Occipital lobe (tissue), 2 donors: Measurements from ENCODE around the gene ASTN1. TPM values are rescaled to one million over a fixed set of nuclear protein-coding genes. Genes with fewer than 3 reads are reported as not detected.

Source experiments
- DNase-seq: peaks from one replicate; lab custom pipeline; 2025; lab: John Stamatoyannopoulos, UW
- total RNA-seq: library from RNA; depleted of rRNA; stranded (reverse); fragments of >200 nt; gene quantifications from one replicate; pipeline ENCODE4 v1.2.3, GENCODE V29; 2014

Gene ASTN1
- total RNA-seq, 1 donor from 2014 or later = 67.4 TPM

DNA sequence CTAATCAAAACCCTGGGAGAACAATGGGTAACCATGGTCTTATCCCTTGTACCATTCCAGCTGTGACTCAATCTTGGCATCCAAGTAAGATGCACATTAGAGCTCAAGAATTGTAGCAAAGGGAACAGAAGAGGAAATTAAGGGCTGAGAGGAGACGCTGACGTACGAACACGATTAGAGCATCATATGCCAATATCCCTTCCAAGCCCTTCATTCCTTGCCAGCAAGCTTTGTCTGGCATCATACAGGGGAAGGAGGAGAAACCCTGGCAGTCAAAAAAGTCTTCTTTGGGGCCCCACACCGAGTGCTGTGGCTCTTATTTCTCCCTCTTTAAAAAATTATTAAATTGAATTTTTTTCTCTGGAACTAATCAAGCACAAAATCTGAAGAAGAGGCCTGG lies 120.9 kb downstream of the ASTN1 start:
- DNase-seq = no peak

DNA sequence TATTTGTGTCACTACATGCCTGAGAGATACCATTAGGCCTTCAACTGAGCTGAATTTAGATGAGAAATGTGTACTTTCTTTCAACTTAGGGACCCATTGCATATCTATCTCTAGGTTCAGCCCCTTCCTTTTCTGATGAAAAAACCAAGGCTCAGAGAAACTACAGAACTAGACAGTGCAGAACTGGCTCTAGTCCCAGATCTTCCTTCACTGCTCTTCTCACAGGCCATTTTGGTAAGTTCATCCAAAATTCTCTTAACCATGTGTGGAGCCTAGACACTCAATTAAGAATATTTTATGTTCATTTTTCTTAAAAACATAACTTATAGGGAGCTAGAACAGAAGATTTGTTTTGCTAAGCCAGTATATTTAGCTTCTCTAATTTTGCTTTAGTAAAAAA lies 128.9 kb downstream of the ASTN1 start:
- no peak for DNase-seq

- DNase-seq = no peak
These were observed 130.9 kb downstream of the ASTN1 start for GRCh38 chr1:177033628-177034027.

GRCh38 chr1:177032434-177032833 lies 132.1 kb downstream of the ASTN1 start:
- DNase-seq = no peak

- no peak for DNase-seq
These were observed 139.9 kb downstream of the ASTN1 start for GRCh38 chr1:177024623-177025022.

DNA sequence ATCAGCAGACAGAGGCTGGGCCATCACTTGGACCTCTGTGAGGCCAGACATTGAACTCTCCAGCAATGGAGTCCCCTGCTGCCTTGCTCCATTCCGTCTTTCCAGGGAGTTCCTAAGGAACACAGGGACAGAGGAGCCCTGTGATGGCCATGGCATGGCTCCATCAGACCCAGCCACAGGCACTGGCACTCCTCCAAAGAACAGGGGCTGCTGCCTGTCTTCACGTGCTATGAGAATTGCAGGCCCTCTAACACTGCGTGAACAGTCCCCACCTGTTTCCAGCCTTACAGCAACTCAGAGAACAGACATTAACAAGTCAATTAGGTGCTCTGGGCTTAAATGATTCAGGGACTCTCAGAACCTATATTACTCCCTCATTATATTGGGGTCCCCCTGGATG lies 140.8 kb downstream of the ASTN1 start:
- DNase-seq = no peak

- DNase-seq = no peak
These were observed 141.3 kb downstream of the ASTN1 start for GRCh38 chr1:177023249-177023648.

DNA sequence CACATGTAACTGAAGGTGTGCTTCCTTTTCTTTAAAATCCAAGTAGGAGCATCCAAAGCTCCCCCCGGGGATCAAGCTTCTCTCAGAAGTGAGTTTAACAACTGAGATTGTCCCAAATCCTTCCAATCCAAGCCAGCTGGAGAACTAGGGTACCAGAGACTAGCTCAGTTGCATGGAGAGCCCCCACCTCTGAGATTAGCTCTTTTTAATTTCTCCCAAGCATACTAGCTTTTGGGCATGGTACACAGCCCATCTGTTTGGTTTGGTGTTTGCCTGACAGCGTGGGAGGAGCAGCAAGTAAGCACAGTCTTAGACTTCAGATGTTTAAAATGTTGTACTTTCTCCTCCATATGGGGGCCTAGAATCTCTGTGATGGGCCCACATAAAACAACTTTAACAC lies 142.8 kb downstream of the ASTN1 start:
- peak; percentile 30 for DNase-seq

DNA sequence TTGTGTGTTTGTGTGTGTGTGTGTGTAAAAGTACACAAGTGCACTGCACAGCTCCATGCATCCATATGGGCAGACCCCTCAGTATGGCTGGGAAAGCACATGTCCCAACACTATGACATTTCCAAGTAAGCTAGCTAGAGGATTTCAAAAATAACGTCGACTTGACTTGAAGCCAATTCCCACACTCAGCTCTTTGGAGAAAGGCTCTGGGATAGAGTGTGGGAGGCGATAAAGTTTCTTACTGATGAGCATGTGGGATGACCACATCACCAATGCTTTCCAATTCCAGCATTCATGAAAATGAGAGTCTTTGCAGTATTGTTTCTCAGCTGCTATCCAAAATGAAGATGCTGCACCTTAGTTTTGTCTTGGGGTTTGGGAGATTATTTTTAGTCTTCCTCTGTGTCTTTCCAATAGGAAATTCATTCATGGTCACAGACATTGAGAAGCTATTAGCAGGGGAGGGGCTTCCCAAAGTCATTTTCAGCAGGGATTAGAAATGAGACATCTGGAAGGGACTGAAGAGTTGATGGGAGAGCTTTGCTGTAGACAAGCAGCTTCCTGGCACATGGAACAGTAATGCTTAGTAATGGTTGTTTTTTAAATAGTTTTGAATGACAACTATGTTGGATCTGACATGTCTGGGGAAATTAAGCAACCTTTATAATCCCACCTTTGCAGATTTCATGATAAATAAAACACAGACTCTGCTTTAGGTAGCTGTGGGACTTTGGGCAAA lies 143.5 kb downstream of the ASTN1 start:
- peak; percentile 20 for DNase-seq

GRCh38 chr1:177017287-177017852 lies 147.1 kb downstream of the ASTN1 start:
- DNase-seq = no peak

- DNase-seq = no peak
These were observed 150.2 kb downstream of the ASTN1 start for GRCh38 chr1:177014325-177014724.

GRCh38 chr1:177012342-177012925 lies 152.1 kb downstream of the ASTN1 start:
- DNase-seq = no peak

- no peak for DNase-seq
These were observed 153.0 kb downstream of the ASTN1 start for GRCh38 chr1:177011508-177011907.

DNA sequence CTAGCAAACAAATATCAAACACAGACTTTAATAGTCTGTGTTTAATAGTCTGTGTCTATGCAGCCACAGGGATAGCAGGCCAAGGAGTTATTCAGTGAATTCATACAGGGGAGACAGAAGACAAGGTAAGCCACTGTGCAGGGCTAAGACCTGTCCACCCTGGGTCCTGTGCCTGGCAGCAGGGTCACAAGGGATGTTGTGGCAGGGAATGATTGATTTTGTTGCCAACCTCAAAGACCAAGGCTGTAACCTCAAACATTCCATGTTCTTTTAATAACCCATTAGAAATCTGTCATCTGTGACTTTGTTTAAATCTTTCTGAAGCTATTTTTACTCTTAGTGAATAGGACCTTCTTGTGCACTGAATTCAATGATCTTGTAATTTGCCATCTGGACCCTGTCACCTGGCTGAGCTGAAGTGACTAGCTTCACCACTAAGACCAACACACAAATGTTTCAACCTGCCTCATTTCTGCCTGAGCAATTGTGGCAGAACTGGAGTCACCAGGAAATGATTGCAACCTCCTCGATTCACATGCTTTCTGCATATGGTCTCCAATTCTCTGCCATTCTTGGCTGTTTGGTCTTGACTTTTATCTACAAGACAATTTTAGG lies 154.2 kb downstream of the ASTN1 start:
- no peak for DNase-seq

DNA sequence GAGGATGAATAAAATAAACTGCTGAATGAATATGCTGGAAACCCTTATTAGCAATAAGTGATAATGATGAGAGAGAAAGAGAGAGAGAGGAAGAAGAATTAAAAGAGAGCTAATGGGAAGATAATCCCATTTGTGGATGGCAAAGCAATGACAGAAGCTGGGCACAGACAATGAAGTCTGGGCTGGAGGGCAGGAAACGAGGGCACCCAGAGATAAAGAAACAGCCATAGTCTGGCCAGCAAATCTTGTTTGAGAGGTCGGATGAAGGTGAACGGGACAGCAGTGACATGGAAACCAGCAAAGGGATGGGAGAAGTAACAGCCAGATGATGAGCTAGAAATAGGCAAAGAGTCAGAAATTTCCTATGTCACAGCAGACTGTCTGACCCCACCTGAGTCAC lies 155.9 kb downstream of the ASTN1 start:
- DNase-seq = no peak

GRCh38 chr1:177007437-177008161 lies 156.9 kb downstream of the ASTN1 start:
- DNase-seq = no peak

DNA sequence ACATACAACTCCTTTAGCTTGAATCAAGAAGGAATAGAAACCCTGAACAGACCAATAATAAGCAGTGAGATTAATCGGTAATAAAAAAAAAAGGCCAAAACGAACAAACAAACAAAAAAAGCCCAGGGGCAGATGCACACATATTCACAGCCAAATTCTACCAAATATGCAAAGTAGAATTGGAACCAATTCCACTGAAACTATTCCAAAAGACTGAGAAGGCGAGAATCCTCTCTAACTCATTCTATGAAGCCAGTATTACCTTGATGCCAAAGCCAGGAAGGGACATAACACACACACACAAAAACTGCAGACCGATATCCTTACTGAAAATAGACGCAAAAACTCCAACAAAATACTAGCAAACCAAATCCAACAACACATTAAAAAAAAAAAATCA lies 161.6 kb downstream of the ASTN1 start:
- no peak for DNase-seq

GRCh38 chr1:177001556-177001955 lies 163.0 kb downstream of the ASTN1 start:
- no peak for DNase-seq

GRCh38 chr1:176998183-176998795 lies 166.2 kb downstream of the ASTN1 start:
- no peak for DNase-seq

GRCh38 chr1:176996456-176997090 lies 167.9 kb downstream of the ASTN1 start:
- DNase-seq = no peak
